WTC11 (cell line): ENCODE results near the gene TFF1.

Experiments
- ATF3 ChIP-seq: sonication (generic); formaldehyde crosslinking; conservative IDR thresholded peaks from 2 replicates; pipeline ENCODE4 v1.8.1; 2022; ENCODE audit warnings: mild to moderate bottlenecking, missing genetic modification reagents
- CTCF ChIP-seq: fragments of 200-600 bp; IDR thresholded peaks from 2 replicates; pipeline ENCODE4 v1.8.0; 2022; ENCODE audit warnings: antibody characterized with exemption
- NR2C2 ChIP-seq: sonication (generic); formaldehyde crosslinking; IDR thresholded peaks from 2 replicates; pipeline ENCODE4 v1.8.0; 2022; ENCODE audit warnings: mild to moderate bottlenecking, missing genetic modification reagents
- TF ChIP-seq, protein P1 (sequence below): fragments of 250-450 bp; sonication (Bioruptor Pico); IDR thresholded peaks from 2 replicates; pipeline ENCODE4 v2.1.2; 2022; ENCODE audit warnings: mild to moderate bottlenecking, moderate library complexity
- TF ChIP-seq, protein P2 (sequence below): sonication (generic); formaldehyde crosslinking; IDR thresholded peaks from 2 replicates; pipeline ENCODE4 v1.8.1; 2022; ENCODE audit warnings: missing genetic modification reagents, borderline replicate concordance
- TF ChIP-seq, protein P3 (sequence below): sonication (generic); formaldehyde crosslinking; IDR thresholded peaks from 2 replicates; pipeline ENCODE4 v1.8.0; 2022; ENCODE audit warnings: mild to moderate bottlenecking, missing genetic modification reagents

GRCh38 chr21:42411891-42412635 lies 45.7 kb upstream of the TFF1 start:
- TF ChIP-seq CTCF: no peak
- TF ChIP-seq, protein P1, sequence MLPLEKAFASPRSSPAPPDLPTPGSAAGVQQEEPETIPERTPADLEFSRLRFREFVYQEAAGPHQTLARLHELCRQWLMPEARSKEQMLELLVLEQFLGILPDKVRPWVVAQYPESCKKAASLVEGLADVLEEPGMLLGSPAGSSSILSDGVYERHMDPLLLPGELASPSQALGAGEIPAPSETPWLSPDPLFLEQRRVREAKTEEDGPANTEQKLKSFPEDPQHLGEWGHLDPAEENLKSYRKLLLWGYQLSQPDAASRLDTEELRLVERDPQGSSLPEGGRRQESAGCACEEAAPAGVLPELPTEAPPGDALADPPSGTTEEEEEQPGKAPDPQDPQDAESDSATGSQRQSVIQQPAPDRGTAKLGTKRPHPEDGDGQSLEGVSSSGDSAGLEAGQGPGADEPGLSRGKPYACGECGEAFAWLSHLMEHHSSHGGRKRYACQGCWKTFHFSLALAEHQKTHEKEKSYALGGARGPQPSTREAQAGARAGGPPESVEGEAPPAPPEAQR (CRISPR knock-in tag): no peak
- TF ChIP-seq ATF3 (CRISPR knock-in tag): no peak
- no peak for TF ChIP-seq NR2C2 (CRISPR knock-in tag)
- TF ChIP-seq, protein P2, sequence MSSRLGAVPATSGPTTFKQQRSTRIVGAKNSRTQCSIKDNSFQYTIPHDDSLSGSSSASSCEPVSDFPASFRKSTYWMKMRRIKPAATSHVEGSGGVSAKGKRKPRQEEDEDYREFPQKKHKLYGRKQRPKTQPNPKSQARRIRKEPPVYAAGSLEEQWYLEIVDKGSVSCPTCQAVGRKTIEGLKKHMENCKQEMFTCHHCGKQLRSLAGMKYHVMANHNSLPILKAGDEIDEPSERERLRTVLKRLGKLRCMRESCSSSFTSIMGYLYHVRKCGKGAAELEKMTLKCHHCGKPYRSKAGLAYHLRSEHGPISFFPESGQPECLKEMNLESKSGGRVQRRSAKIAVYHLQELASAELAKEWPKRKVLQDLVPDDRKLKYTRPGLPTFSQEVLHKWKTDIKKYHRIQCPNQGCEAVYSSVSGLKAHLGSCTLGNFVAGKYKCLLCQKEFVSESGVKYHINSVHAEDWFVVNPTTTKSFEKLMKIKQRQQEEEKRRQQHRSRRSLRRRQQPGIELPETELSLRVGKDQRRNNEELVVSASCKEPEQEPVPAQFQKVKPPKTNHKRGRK (CRISPR knock-in tag): no peak
- TF ChIP-seq, protein P3, sequence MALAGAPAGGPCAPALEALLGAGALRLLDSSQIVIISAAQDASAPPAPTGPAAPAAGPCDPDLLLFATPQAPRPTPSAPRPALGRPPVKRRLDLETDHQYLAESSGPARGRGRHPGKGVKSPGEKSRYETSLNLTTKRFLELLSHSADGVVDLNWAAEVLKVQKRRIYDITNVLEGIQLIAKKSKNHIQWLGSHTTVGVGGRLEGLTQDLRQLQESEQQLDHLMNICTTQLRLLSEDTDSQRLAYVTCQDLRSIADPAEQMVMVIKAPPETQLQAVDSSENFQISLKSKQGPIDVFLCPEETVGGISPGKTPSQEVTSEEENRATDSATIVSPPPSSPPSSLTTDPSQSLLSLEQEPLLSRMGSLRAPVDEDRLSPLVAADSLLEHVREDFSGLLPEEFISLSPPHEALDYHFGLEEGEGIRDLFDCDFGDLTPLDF: no peak
